Activated T-cell treated with anti-CD3 and anti-CD28 coated beads for 1 hour (primary cell): ENCODE results near the gene COL6A1.
"Not testable (repeated sequence)": the region's sequence is repeated elsewhere in the genome, so short reads cannot be mapped to it uniquely, and the experiment has no call there.

Experiments
- DNase-seq: peaks from one replicate; pipeline ENCODE4 v3.0.0-alpha.2; 2020; ENCODE audit warnings: low read depth

Gene COL6A1

GRCh38 chr21:46031484-46031883 is 49.9 kb downstream of the COL6A1 start:
- DNase-seq: no peak

DNA sequence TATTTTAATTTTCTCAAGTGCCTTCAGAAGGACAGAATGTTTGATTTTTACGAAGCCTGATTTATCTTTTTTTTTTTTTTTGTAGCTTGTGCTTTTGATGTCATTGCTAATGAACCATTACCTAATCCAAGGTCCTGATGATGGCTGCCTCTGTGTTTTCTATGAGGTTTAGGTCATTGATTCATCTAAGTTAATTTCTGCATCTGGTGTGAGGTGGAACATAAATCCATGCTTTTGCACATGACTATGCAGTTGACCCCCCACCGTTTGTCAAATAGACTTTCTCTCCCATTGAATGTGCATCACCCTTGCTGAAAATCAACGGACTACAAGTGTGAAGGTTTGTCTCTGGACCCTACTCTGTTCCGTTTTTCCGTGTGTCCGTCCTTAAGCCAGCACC is 50.5 kb downstream of the COL6A1 start:
- no peak for DNase-seq

GRCh38 chr21:46033410-46034400 is 52.1 kb downstream of the COL6A1 start:
- no peak for DNase-seq

DNA sequence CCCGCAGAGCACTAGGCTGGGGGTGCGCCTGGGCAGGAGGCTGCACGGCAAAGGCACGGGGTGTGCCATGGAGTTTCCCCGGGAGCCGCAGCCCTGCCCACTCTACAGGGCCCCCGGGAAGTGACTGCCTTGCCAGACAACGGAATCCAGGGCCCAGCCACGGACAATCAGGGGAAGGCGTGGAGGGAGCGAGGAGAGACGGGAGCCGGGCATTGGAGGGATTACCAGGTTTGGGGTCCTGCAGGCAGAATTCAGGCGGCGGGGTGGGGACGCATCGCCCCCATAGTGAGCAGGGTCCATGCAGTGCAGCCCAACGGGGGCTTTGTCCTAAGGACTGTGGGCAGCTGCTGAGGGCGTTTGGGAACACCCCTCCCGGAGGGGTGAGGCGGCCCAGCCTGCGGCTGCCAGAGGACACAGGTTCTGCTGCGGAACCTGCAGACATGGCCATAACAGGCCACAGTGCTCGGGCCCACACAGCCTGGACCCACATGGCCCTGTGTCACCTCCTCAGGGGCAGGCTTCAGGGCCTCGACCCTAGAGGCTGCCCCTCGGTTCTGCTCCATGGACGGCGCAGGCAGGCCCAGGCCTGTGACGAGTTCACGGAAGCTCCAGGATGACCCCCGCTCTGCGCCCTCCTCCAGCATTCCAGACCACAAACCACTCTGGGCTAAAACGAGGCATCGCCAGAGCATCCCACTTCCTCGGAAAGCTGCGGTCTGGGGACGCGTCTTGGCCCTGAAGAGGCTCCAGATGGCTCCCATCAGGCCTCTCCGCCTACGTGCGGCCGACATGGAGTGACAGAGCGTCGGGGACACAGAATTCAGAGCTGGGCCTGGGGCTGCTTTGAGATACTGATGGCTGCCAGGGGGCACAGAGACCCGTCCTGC is 54.5 kb downstream of the COL6A1 start:
- no peak for DNase-seq

- DNase-seq: no peak
These were observed 55.2 kb downstream of the COL6A1 start for GRCh38 chr21:46036696-46037330.

GRCh38 chr21:46037331-46038325 is 56.1 kb downstream of the COL6A1 start:
- DNase-seq: no peak

DNA sequence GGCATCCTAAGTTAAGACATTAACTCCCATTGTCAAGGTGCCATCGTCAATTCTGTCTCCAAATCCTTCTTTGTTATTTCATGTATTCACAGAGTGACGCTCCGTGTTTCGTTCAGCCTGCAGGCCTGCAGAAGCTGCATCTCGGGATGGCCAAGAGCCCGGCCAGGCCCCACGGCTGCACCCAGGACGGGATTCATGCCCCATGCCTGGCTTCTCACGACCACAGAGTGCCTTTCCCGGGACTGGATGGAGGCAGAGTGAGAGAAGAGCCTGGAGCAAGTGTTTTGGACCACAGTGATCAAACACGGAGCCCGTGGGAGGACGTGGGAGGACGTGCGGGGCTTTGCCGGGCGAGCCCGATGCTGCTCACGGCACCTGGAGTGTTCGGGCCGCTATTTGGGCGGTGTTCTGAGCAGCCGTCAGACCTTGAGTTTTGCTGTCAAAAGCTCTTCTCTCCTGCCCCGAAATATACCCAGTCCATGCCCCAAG is 56.8 kb downstream of the COL6A1 start:
- DNase-seq: no peak

DNA sequence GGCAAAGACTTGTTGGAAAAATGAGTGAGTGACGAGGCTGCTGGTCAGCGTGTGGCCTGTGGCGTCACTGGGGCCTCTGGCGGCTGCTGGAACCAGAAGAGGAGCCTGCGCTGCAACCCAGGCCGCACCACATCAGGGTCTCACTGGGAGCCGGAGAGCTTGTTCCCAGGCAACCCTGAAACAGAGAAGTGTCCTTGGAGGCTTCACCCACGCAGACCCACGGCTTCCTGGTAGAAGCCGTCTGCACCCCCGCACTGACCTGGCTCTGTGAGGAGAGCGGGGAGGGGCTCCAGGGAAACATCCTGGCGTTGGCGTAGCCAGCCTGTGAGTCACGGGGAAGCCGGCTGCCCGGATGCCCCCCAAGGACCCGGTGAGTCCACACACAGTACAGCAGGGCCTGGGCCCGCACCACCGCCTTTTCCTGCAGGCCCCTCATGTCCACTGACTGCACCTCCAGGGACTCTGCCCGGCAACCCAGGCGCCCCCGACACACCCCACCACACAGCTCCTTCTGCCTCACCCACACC is 57.4 kb downstream of the COL6A1 start:
- DNase-seq: no peak

DNA sequence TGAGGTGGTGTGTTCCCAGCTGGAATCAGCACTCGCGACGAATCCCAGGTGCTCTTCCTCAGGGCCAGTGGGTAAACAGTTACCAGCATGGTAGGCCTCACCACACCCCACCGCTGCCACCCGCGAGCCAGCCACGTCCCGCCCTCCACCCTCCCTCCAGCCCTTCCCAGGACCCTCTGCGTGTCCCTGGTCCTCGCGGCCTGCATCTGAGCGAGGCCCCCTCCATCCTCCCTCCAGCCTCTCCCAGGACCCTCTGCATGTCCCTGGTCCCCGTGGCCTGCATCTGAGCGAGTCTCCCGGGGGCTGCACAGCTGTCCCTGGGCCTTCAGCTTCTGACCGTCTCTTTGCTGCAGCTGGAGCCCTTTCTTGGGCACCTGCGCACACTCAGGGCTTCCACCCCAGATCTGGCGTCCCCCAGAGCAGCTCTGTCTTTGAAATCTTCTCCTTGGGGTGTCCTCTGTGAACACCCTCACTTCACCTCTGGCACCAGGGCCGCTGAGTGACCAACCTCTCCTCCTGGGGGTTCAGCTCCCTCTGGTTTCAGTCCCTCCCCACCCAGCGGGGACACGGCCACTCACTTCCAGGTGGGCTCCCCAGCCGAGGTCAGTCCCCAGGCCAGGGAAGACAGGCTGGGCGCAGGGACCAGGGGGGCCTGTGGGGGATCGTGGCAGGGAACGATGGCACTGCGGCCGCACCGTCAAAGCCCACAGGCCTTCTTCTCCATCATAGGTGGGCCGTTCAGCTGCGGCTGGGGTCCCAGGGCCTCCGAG is 58.5 kb downstream of the COL6A1 start:
- DNase-seq: no peak

DNA sequence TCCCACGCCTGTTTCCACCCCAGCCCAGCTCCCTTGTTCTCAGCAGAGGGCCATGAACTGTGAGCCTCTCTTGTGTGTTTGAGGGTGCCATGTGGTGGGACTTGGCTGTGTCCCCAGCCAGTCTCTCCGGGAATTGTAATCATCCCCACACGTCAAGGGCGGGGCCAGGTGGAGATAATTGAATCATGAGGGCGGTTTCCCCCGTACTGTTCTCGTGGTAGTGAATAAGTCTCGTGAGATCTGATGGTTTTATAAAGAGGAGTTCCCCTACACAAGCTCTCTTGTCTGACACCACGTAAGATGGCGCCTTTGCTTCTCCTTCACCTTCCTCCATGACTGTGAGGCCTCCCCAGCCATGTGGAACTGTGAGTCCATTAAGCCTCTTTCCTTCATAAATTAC is 59.1 kb downstream of the COL6A1 start:
- DNase-seq: no peak

DNA sequence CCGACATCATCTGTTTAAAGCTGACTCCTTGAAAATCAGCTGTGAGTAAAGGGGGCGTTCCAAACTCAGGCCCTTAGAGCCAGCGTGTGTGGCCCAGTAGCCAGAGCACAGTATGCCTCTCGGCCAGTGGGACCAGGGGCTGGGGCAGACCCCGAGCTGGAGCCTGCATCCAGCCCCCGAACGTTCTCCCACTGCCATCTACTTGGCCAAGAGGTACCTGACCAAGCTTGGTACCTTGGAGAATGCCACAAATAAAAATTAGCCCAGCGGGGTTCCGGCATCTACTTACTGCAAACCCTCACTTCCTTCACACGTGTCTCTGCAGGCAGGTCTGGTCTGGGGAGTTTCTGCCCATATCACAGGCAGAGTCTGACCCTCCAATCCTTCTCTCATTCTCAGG is 59.6 kb downstream of the COL6A1 start:
- no peak for DNase-seq

DNA sequence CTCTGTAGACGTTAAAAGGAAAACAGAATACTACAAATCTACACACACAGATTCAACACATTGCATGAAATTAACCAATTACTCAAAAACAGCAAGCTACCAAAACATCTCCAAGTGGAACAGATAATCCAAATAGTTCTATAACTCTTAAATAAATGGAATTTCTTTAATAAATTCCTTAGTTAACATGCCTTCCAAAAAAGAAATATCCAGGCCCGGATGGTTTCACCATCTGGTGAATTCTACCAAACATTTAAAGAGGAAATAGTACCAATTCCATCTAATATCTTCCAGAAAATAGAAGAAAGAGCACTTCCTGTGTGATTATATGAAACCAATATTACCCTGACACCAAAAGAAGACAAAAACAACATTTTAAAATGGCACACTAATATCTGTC is 63.6 kb downstream of the COL6A1 start:
- no peak for DNase-seq

GRCh38 chr21:46046471-46046870 is 64.9 kb downstream of the COL6A1 start:
- DNase-seq: no peak

GRCh38 chr21:46046906-46047305 is 65.3 kb downstream of the COL6A1 start:
- not testable (repeated sequence) for DNase-seq

DNA sequence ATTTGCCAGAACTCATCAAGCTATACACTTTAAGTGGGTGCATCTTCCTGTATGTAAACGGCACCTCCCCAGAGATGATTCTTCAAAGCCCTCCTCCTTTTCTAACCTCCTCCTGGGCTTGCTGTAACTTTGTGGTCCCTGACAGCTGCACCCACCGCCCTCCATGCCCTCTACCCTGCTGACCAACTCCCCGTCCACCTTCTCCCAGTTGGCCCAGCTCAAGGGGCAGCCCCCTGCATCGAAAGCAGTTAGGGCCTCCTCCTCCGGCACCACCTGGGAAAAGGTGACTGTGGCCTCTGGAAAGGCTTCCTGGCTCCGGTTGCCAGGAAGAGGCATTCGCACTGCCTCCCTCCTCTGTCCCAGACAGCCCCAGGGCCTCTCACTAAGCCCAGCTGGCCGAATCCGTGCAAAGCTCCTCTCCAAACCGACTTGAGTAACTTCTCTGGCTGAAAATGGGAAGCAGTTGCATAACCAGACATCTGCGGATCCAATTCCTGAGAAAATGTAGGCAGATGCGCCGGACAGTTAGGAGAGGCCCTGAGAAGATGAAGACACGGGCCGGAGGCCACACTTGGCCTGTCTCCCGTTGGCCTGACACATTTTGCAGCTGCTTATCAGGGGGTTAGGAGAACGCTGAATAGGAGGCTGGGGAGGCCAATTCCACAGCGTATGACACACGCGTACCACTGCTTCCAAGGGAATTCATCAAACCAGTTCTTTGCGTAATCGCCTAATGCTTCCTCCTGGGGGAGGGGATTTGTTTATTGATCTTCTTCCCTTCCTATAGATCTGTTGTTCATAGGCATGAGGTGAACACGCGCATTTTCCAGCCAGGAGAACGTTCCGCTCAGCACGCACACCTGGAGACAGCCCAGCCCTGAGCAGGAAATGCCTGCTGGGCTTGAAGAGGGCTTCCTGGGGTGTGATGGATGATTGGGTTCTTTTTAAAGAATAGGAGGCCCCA is 67.6 kb downstream of the COL6A1 start:
- no peak for DNase-seq

DNA sequence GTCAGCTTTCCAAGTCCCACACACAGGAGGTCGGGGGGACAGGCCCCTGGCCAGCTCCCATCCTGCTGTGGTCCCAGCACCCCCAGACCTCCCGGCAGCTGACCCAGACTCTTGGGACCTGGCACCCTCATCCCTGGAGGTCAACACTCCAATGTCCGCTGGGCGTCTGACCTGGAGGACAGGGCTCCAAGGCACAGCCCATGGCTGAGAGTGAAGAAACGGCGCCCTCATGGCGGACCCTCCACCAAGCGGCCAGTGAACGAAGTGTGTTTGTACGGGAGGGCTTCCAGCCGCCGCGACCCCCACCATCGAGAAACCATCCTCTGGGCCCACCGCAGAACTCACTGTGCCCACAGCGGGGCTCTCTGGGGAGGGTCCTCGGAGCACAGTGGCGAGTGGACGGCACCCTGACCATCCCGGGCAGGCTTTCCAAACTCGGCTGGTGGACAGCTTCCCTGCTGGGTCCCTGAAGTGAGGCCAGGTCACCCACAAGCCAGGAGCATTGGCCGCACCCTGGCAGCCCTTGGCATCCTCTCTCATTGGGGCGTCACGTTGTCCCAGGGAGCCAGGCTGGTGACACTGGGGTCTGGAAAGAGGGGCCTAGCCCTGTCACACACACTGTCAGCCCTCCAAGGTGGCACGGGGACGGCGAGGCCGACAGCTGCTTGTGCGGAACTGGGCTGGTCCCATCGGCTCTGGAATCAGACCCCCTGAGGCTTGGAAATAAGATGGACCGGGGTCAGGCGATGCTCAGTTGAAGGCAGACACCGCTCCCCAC is 68.5 kb downstream of the COL6A1 start:
- no peak for DNase-seq

GRCh38 chr21:46050668-46051378 is 69.3 kb downstream of the COL6A1 start:
- no peak for DNase-seq
